Hepatocyte (in vitro differentiated cells): ENCODE measurements around the gene PATE4.

Experiments used
- CTCF ChIP-seq: fragments of 200-600 bp; sonication (generic); IDR thresholded peaks from 2 replicates; pipeline ENCODE4 v1.5.1; 2016; ENCODE audit warnings: antibody characterized with exemption, mild to moderate bottlenecking; ENCODE audit not compliant: poor library complexity
- EZH2 ChIP-seq: fragments of 200-600 bp; sonication (generic); IDR thresholded peaks from 2 replicates; pipeline ENCODE4 v1.6.1; 2016; ENCODE audit warnings: antibody characterized with exemption, mild to moderate bottlenecking, borderline replicate concordance
- EZH2phosphoT487 ChIP-seq: fragments of 200-600 bp; sonication (generic); IDR thresholded peaks from one replicate; pipeline ENCODE4 v1.6.1; 2018; ENCODE audit warnings: antibody characterized with exemption, mild to moderate bottlenecking, low read depth, moderate library complexity; ENCODE audit not compliant: unreplicated experiment, severe bottlenecking

GRCh38 chr11:125790825-125791224 lies 42.3 kb upstream of the PATE4 start:
- TF ChIP-seq CTCF, result no peak
- TF ChIP-seq EZH2phosphoT487, result no peak
- TF ChIP-seq EZH2, result no peak
